ENCODE data around the gene GIGYF2. TPM values are rescaled to one million over a fixed set of nuclear protein-coding genes. Genes with fewer than 3 reads are reported as not detected.
"Not testable (repeated sequence)": the region's sequence is repeated elsewhere in the genome, so short reads cannot be mapped to it uniquely, and the experiment has no call there.

The GIGYF2 gene
- total RNA-seq, 2 donors from 2014 or later = 61.2 to 62.7 TPM

GRCh38 chr2:232668805-232669444 is 28.2 kb upstream of the GIGYF2 start:
- H3K9me3 Mint-ChIP-seq = no peaks in the 10 kb centered on the region
- no peaks in the 10 kb centered on the region for H3K4me1 Mint-ChIP-seq (ENCODE audit: low read depth)
- H3K27me3 Mint-ChIP-seq (ENCODE audit: low read depth) = no peaks in the 10 kb centered on the region
- H3K4me3 Mint-ChIP-seq = no peak overlapping the region
- H3K36me3 Mint-ChIP-seq (ENCODE audit: insufficient read depth in 2 of 2) = no peaks in the 10 kb centered on the region
- ATAC-seq (replicated peaks in 1 of 2) (no peak), DNase-seq (no peak)
- no peak overlapping the region for H3K27ac Mint-ChIP-seq

- Mint-ChIP-seq H3K4me1 (ENCODE audit: low read depth) (peaks cover 5% of the 10 kb centered on the region), H3K36me3 (ENCODE audit: insufficient read depth in 2 of 2) (no peaks in the 10 kb centered on the region), H3K27ac (no peak overlapping the region), H3K9me3 (no peaks in the 10 kb centered on the region), H3K4me3 (no peak overlapping the region), H3K27me3 (ENCODE audit: low read depth) (no peaks in the 10 kb centered on the region)
- ATAC-seq (replicated peaks in 1 of 2) (no peak), DNase-seq (no peak)
These were observed 24.5 kb upstream of the GIGYF2 start for GRCh38 chr2:232672588-232672987.

- Mint-ChIP-seq H3K27ac (no peak overlapping the region), H3K9me3 (no peaks in the 10 kb centered on the region), H3K4me1 (ENCODE audit: low read depth) (peaks cover 5% of the 10 kb centered on the region), H3K27me3 (ENCODE audit: low read depth) (peaks cover 7% of the 10 kb centered on the region), H3K36me3 (ENCODE audit: insufficient read depth in 2 of 2) (no peaks in the 10 kb centered on the region), H3K4me3 (no peak overlapping the region)
- ATAC-seq (replicated peaks in 1 of 2) = no peak
- DNase-seq = no peak
These were observed 22.6 kb upstream of the GIGYF2 start for GRCh38 chr2:232674491-232674890.

GRCh38 chr2:232675381-232675780 is 21.8 kb upstream of the GIGYF2 start:
- H3K27ac Mint-ChIP-seq = no peak overlapping the region
- peaks cover 7% of the 10 kb centered on the region for H3K27me3 Mint-ChIP-seq (ENCODE audit: low read depth)
- H3K9me3 Mint-ChIP-seq = no peaks in the 10 kb centered on the region
- DNase-seq (no peak), ATAC-seq (replicated peaks in 1 of 2) (no peak)
- peaks cover 5% of the 10 kb centered on the region for H3K4me1 Mint-ChIP-seq (ENCODE audit: low read depth)
- no peaks in the 10 kb centered on the region for H3K36me3 Mint-ChIP-seq (ENCODE audit: insufficient read depth in 2 of 2)
- no peak overlapping the region for H3K4me3 Mint-ChIP-seq

- Mint-ChIP-seq H3K27me3 (ENCODE audit: low read depth) (peaks cover 14% of the 10 kb centered on the region), H3K9me3 (no peaks in the 10 kb centered on the region), H3K4me3 (no peak overlapping the region), H3K4me1 (ENCODE audit: low read depth) (peaks cover 5% of the 10 kb centered on the region), H3K36me3 (ENCODE audit: insufficient read depth in 2 of 2) (no peaks in the 10 kb centered on the region), H3K27ac (no peak overlapping the region)
- ATAC-seq (replicated peaks in 1 of 2) = no peak
- no peak for DNase-seq
These were observed 17.1 kb upstream of the GIGYF2 start for GRCh38 chr2:232680006-232680405.

- ATAC-seq (replicated peaks in 1 of 2) (no peak), DNase-seq (no peak)
- Mint-ChIP-seq H3K4me1 (ENCODE audit: low read depth) (peaks cover 3% of the 10 kb centered on the region), H3K36me3 (ENCODE audit: insufficient read depth in 2 of 2) (no peaks in the 10 kb centered on the region), H3K27me3 (ENCODE audit: low read depth) (peaks cover 14% of the 10 kb centered on the region), H3K9me3 (no peaks in the 10 kb centered on the region), H3K27ac (no peak overlapping the region), H3K4me3 (no peak overlapping the region)
These were observed 15.6 kb upstream of the GIGYF2 start for GRCh38 chr2:232681527-232681926.

GRCh38 chr2:232683368-232683767 is 13.8 kb upstream of the GIGYF2 start:
- peaks cover 14% of the 10 kb centered on the region for H3K27me3 Mint-ChIP-seq (ENCODE audit: low read depth)
- no peaks in the 10 kb centered on the region for H3K9me3 Mint-ChIP-seq
- H3K4me3 Mint-ChIP-seq = no peak overlapping the region
- no peak for ATAC-seq (replicated peaks in 1 of 2)
- H3K36me3 Mint-ChIP-seq (ENCODE audit: insufficient read depth in 2 of 2) = no peaks in the 10 kb centered on the region
- DNase-seq = no peak
- no peak overlapping the region for H3K27ac Mint-ChIP-seq
- H3K4me1 Mint-ChIP-seq (ENCODE audit: low read depth) = no peaks in the 10 kb centered on the region

GRCh38 chr2:232685391-232685790 is 11.7 kb upstream of the GIGYF2 start:
- not testable (repeated sequence) for ATAC-seq (replicated peaks in 1 of 2); H3K4me3 Mint-ChIP-seq; H3K27ac Mint-ChIP-seq; H3K36me3 Mint-ChIP-seq (ENCODE audit: insufficient read depth in 2 of 2); DNase-seq; H3K4me1 Mint-ChIP-seq (ENCODE audit: low read depth); H3K27me3 Mint-ChIP-seq (ENCODE audit: low read depth); H3K9me3 Mint-ChIP-seq

GRCh38 chr2:232687382-232688160 is 9.6 kb upstream of the GIGYF2 start:
- H3K36me3 Mint-ChIP-seq (ENCODE audit: insufficient read depth in 2 of 2) = no peaks in the 10 kb centered on the region

GRCh38 chr2:232688201-232688600 is 8.9 kb upstream of the GIGYF2 start:
- H3K27me3 Mint-ChIP-seq (ENCODE audit: low read depth) = no peaks in the 10 kb centered on the region
- no peaks in the 10 kb centered on the region for H3K36me3 Mint-ChIP-seq (ENCODE audit: insufficient read depth in 2 of 2)
- H3K4me1 Mint-ChIP-seq (ENCODE audit: low read depth) = no peaks in the 10 kb centered on the region
- H3K9me3 Mint-ChIP-seq = no peaks in the 10 kb centered on the region
- DNase-seq (no peak), ATAC-seq (replicated peaks in 1 of 2) (no peak)
- H3K4me3 Mint-ChIP-seq = no peak overlapping the region
- H3K27ac Mint-ChIP-seq = no peak overlapping the region

More at GRCh38 chr2:232687382-232688160, 9.6 kb upstream of the GIGYF2 start:
- H3K4me3 Mint-ChIP-seq = no peak overlapping the region
- ATAC-seq (replicated peaks in 1 of 2) = no peak
- DNase-seq = no peak
- no peaks in the 10 kb centered on the region for H3K9me3 Mint-ChIP-seq
- H3K4me1 Mint-ChIP-seq (ENCODE audit: low read depth) = no peaks in the 10 kb centered on the region
- H3K27me3 Mint-ChIP-seq (ENCODE audit: low read depth) = no peaks in the 10 kb centered on the region
- no peak overlapping the region for H3K27ac Mint-ChIP-seq

GRCh38 chr2:232689152-232689910 is 7.8 kb upstream of the GIGYF2 start:
- ATAC-seq (replicated peaks in 1 of 2) (no peak), DNase-seq (no peak)
- Mint-ChIP-seq H3K4me3 (no peak overlapping the region), H3K27me3 (ENCODE audit: low read depth) (no peaks in the 10 kb centered on the region), H3K9me3 (no peaks in the 10 kb centered on the region), H3K36me3 (ENCODE audit: insufficient read depth in 2 of 2) (no peaks in the 10 kb centered on the region), H3K4me1 (ENCODE audit: low read depth) (no peaks in the 10 kb centered on the region), H3K27ac (no peak overlapping the region)

- H3K4me1 Mint-ChIP-seq (ENCODE audit: low read depth); H3K27ac Mint-ChIP-seq; H3K36me3 Mint-ChIP-seq (ENCODE audit: insufficient read depth in 2 of 2): not testable (repeated sequence)
These were observed 6.0 kb upstream of the GIGYF2 start for GRCh38 chr2:232691117-232691516.

GRCh38 chr2:232693344-232693743 is 3.8 kb upstream of the GIGYF2 start:
- Mint-ChIP-seq H3K27ac (no peak overlapping the region), H3K27me3 (ENCODE audit: low read depth) (no peaks in the 10 kb centered on the region), H3K9me3 (peaks cover 0 to 2% of the 10 kb centered on the region in 2 donors), H3K4me1 (ENCODE audit: low read depth) (peaks cover 7% of the 10 kb centered on the region), H3K4me3 (no peak overlapping the region), H3K36me3 (ENCODE audit: insufficient read depth in 2 of 2) (peaks cover 3 to 4% of the 10 kb centered on the region in 2 donors)
- ATAC-seq (replicated peaks in 1 of 2) (no peak), DNase-seq (no peak)

More at GRCh38 chr2:232691117-232691516, 6.0 kb upstream of the GIGYF2 start:
- ATAC-seq (replicated peaks in 1 of 2); H3K9me3 Mint-ChIP-seq; H3K4me3 Mint-ChIP-seq; H3K27me3 Mint-ChIP-seq (ENCODE audit: low read depth); DNase-seq: not testable (repeated sequence)
